GM12878 (cell line): Measurements from ENCODE around the gene PDE9A.

Source experiments
- CREB1 ChIP-seq: IDR thresholded peaks from 2 replicates; pipeline ENCODE4 v1.6.1; 2012; ENCODE audit warnings: low read depth, mild to moderate bottlenecking, inconsistent platforms
- HDAC6 ChIP-seq: fragments of 200-600 bp; sonication (generic); IDR thresholded peaks from one replicate; pipeline ENCODE4 v1.8.0; 2017; ENCODE audit warnings: antibody characterized with exemption; ENCODE audit not compliant: unreplicated experiment
- SMC3 ChIP-seq: IDR thresholded peaks from 2 replicates; pipeline ENCODE4 v1.6.1; 2011; ENCODE audit warnings: low read length, improper control_type of control experiment, borderline replicate concordance

DNA sequence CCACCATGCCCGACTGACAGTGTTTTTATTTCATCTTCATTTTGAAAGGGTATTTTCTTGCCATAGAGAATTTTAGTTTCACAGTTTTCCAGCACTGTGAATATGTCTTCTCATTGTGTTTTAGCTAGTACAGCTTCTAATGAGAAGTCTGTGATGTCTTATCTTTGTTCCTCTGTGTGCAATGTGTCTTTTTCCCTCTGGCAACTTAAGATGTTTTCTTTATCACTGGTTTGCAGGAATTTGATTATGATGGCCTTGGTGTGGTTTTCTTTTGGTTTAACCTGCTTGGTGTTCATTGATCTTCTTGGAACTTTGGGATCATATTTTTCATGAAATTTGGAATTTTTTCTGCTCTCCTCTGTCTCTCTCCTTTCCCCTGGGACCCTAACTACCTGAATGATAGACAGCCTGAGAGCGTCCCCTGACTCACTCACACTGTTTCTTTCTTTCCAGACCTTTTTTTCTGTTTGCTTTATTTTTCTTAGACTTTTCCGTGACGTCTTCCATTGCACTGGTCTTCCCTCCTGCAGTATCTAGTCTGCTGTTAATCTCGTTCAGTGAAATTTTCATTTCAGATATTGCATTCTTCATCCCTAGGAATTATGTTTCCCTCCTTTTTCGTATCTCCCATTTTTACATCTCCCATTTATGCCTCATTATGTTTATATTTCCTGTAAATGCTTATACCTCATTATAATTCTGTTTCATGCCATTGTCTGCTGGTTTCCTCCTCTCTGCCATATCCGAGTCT is 48.5 kb downstream of the PDE9A start:
- TF ChIP-seq CREB1 (no peak), HDAC6 (no peak), SMC3 (no peak)
